ENCODE results near the gene FZD2.

The FZD2 gene

DNA sequence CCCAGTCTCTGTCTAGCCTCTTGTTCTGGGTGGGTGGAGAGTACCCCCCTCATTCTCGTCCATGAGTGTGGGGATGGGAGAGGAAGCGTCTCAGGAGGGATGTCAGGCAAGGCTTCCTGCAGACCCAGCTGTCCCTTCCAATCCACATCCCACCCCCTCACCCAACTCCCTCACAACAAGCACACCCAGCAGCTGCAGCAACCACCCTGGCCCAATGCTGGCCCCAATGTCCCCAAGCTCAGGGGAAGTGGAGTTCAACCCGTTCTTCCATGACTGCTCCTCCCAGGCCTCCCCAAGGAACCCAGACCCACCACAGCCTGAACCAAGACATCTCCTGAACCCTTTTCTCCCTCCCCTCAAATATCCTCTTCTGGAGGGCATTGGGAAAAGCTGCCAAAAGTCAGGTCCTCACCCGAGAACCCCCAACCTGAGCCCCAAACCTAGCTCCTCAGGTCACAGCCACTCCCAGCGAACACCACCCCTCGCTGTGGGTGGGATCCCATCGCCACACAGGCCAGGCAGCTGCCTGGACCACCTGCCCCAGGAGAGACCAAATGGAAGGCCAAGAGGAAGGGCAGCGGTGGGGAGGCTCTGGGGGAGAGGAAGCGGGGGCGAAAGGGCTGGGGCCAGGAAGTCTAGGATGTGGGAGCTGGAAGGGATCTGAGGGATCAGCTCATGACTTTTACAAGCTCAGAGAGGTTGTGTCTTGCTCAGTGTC, 47.6 kb downstream of the FZD2 start:
- DNase-seq (ENCODE audit: extremely low read depth, low read depth): no peak
- TF ChIP-seq, protein P1, sequence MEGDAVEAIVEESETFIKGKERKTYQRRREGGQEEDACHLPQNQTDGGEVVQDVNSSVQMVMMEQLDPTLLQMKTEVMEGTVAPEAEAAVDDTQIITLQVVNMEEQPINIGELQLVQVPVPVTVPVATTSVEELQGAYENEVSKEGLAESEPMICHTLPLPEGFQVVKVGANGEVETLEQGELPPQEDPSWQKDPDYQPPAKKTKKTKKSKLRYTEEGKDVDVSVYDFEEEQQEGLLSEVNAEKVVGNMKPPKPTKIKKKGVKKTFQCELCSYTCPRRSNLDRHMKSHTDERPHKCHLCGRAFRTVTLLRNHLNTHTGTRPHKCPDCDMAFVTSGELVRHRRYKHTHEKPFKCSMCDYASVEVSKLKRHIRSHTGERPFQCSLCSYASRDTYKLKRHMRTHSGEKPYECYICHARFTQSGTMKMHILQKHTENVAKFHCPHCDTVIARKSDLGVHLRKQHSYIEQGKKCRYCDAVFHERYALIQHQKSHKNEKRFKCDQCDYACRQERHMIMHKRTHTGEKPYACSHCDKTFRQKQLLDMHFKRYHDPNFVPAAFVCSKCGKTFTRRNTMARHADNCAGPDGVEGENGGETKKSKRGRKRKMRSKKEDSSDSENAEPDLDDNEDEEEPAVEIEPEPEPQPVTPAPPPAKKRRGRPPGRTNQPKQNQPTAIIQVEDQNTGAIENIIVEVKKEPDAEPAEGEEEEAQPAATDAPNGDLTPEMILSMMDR (IDR thresholded peaks at IDR 0.05; ENCODE audit: low read depth, low read length): no peak

DNA sequence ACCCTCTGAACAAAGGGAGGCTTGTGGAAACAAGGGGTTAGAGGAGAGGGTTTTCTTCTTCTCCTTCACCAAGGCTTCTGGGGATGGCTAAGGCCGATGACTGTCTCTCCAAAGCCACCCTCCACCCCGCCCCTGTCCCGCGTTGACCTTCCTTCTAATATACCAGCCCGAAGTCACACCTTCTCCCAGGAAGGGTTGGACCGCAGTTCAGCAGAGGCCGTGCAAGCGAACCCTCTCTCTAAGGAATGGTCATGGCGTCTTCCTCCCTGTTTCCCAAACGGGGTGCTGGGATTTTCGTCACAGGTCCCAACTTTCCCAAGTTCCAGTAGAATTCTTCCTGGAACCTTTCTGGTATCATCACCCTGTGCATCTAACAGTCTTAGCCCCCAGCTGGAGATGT, 49.4 kb downstream of the FZD2 start:
- TF ChIP-seq, protein P1 (IDR thresholded peaks at IDR 0.05; ENCODE audit: low read depth, low read length): no peak
- DNase-seq (ENCODE audit: extremely low read depth, low read depth): no peak

GRCh38 chr17:44607836-44608690, 50.8 kb downstream of the FZD2 start:
- peak; percentile 56 for DNase-seq (ENCODE audit: extremely low read depth, low read depth)
- TF ChIP-seq, protein P1 (IDR thresholded peaks at IDR 0.05; ENCODE audit: low read depth, low read length): no peak

DNA sequence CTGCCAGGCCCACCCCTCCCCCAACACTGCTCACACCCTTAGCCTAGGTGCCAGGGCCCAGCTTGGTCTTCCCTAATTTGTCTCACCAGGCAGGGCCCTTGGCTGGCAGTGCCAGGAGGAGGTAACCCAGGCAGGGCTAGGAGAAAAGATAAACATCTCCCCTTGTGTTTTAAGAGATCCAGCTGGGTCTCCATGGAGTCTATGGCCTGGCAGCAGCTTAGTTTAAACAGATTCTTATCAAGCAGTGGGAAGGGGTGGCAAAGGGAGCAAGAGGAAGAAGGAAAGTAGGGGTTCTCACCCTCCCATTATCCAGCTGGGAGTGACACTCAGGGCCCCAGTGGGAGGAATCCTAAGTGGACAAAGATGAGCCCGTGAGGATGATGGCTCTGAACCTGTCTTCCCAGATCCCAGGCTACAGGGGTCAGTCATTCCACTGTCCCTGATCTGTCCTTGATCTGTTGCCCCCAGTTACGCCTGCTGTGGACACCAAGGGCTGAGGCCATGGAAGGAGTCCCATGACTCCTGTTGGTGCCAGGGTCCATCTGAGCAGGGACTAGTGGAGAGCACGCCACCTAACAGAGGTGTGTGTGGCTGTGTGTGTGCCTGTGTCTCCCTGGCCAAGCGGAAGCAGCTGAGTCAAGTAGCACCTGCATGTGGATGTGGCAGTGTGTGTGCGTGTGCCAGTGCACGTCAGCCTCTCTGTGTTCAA, 51.6 kb downstream of the FZD2 start:
- DNase-seq (ENCODE audit: extremely low read depth, low read depth): no peak
- TF ChIP-seq, protein P1 (IDR thresholded peaks at IDR 0.05; ENCODE audit: low read depth, low read length): no peak

DNA sequence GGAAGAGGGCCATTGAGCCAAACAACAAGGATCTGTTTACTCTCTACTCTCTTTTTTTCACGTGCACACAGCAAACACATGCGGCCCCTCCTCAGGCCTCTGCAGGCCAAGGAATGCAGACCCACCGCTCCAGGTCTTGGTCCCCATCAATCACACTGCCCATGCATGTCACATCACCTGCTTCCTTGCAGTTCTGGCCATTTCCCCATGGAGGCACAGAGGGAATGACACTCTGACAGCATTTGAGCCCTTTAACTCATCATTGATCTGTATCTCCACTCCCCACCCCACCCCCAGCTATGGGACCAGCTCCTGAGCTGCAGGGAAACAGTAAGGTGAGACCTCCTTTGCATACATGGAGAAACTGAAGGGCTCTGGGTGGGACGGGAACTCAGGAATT, 53.0 kb downstream of the FZD2 start:
- no peak for DNase-seq (ENCODE audit: extremely low read depth, low read depth)
- TF ChIP-seq, protein P1 (IDR thresholded peaks at IDR 0.05; ENCODE audit: low read depth, low read length): no peak

Measured in AG09319 (cell line).